ENCODE measurements around the gene DERA. TPM values are rescaled to one million over a fixed set of nuclear protein-coding genes. Genes with fewer than 3 reads are reported as not detected.

Gene DERA
- total and polyA plus RNA-seq, 2 of the 8 experiments (the other 6 are each of a cell fraction or from before 2014, with no cell fraction given): 13.1 to 17.1 TPM

DNA sequence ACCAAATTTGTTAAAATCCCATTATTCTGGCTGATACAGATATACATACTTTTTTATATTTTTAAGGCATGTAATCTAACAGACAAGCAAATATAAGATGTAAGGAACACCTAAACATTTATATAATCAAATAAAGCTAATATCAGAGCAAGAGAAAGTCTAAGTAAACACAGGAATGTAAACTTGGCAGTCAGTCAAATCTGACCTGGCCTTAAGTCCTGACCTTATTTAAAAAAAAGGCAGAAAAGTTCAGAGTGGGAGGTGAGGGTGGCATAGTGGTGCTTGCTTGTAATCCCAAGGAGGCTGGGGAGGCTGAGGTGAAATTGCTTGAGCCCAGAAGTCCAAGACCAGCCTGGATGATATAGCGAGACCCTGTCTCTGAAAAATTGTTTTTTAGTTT is 152.6 kb downstream of the DERA start (continued):
- TF ChIP-seq, protein P1, sequence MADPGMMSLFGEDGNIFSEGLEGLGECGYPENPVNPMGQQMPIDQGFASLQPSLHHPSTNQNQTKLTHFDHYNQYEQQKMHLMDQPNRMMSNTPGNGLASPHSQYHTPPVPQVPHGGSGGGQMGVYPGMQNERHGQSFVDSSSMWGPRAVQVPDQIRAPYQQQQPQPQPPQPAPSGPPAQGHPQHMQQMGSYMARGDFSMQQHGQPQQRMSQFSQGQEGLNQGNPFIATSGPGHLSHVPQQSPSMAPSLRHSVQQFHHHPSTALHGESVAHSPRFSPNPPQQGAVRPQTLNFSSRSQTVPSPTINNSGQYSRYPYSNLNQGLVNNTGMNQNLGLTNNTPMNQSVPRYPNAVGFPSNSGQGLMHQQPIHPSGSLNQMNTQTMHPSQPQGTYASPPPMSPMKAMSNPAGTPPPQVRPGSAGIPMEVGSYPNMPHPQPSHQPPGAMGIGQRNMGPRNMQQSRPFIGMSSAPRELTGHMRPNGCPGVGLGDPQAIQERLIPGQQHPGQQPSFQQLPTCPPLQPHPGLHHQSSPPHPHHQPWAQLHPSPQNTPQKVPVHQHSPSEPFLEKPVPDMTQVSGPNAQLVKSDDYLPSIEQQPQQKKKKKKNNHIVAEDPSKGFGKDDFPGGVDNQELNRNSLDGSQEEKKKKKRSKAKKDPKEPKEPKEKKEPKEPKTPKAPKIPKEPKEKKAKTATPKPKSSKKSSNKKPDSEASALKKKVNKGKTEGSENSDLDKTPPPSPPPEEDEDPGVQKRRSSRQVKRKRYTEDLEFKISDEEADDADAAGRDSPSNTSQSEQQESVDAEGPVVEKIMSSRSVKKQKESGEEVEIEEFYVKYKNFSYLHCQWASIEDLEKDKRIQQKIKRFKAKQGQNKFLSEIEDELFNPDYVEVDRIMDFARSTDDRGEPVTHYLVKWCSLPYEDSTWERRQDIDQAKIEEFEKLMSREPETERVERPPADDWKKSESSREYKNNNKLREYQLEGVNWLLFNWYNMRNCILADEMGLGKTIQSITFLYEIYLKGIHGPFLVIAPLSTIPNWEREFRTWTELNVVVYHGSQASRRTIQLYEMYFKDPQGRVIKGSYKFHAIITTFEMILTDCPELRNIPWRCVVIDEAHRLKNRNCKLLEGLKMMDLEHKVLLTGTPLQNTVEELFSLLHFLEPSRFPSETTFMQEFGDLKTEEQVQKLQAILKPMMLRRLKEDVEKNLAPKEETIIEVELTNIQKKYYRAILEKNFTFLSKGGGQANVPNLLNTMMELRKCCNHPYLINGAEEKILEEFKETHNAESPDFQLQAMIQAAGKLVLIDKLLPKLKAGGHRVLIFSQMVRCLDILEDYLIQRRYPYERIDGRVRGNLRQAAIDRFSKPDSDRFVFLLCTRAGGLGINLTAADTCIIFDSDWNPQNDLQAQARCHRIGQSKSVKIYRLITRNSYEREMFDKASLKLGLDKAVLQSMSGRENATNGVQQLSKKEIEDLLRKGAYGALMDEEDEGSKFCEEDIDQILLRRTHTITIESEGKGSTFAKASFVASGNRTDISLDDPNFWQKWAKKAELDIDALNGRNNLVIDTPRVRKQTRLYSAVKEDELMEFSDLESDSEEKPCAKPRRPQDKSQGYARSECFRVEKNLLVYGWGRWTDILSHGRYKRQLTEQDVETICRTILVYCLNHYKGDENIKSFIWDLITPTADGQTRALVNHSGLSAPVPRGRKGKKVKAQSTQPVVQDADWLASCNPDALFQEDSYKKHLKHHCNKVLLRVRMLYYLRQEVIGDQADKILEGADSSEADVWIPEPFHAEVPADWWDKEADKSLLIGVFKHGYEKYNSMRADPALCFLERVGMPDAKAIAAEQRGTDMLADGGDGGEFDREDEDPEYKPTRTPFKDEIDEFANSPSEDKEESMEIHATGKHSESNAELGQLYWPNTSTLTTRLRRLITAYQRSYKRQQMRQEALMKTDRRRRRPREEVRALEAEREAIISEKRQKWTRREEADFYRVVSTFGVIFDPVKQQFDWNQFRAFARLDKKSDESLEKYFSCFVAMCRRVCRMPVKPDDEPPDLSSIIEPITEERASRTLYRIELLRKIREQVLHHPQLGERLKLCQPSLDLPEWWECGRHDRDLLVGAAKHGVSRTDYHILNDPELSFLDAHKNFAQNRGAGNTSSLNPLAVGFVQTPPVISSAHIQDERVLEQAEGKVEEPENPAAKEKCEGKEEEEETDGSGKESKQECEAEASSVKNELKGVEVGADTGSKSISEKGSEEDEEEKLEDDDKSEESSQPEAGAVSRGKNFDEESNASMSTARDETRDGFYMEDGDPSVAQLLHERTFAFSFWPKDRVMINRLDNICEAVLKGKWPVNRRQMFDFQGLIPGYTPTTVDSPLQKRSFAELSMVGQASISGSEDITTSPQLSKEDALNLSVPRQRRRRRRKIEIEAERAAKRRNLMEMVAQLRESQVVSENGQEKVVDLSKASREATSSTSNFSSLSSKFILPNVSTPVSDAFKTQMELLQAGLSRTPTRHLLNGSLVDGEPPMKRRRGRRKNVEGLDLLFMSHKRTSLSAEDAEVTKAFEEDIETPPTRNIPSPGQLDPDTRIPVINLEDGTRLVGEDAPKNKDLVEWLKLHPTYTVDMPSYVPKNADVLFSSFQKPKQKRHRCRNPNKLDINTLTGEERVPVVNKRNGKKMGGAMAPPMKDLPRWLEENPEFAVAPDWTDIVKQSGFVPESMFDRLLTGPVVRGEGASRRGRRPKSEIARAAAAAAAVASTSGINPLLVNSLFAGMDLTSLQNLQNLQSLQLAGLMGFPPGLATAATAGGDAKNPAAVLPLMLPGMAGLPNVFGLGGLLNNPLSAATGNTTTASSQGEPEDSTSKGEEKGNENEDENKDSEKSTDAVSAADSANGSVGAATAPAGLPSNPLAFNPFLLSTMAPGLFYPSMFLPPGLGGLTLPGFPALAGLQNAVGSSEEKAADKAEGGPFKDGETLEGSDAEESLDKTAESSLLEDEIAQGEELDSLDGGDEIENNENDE (IDR thresholded peaks at IDR 0.05; ENCODE audit: insufficient replicate concordance, low read length): no peak
- TF ChIP-seq ZNF274 (IDR thresholded peaks at IDR 0.05; ENCODE audit: borderline replicate concordance, extremely low read depth, low read length): no peak
- TF ChIP-seq MAFK (IDR thresholded peaks at IDR 0.05; ENCODE audit: low read depth, low read length): no peak
- TF ChIP-seq, protein P2, sequence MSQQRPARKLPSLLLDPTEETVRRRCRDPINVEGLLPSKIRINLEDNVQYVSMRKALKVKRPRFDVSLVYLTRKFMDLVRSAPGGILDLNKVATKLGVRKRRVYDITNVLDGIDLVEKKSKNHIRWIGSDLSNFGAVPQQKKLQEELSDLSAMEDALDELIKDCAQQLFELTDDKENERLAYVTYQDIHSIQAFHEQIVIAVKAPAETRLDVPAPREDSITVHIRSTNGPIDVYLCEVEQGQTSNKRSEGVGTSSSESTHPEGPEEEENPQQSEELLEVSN (IDR thresholded peaks at IDR 0.05): no peak
- no peak for TF ChIP-seq FOSL1 (IDR thresholded peaks at IDR 0.05; ENCODE audit: insufficient read depth, low read depth, low read length)
- TF ChIP-seq POLR2AphosphoS5 (IDR thresholded peaks at IDR 0.05; ENCODE audit: low read depth, low read length): no peak
- no peak for TF ChIP-seq RXRA (IDR thresholded peaks at IDR 0.05; ENCODE audit: insufficient read depth, low read depth, low read length)
- TF ChIP-seq, protein P3, sequence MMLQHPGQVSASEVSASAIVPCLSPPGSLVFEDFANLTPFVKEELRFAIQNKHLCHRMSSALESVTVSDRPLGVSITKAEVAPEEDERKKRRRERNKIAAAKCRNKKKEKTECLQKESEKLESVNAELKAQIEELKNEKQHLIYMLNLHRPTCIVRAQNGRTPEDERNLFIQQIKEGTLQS (IDR thresholded peaks at IDR 0.05; ENCODE audit: insufficient read depth, low read depth, low read length): no peak
- no peak for TF ChIP-seq TAF1 (IDR thresholded peaks at IDR 0.05; ENCODE audit: low read depth, low read length)
- TF ChIP-seq TEAD4 (IDR thresholded peaks at IDR 0.05; ENCODE audit: low read depth, low read length): no peak
